B cell (primary cell): ENCODE measurements around the gene PALM. TPM values are rescaled to one million over a fixed set of nuclear protein-coding genes. Genes with fewer than 3 reads are reported as not detected.
A peak's percentile ranks its signal among the peaks of the same experiment; 100 is the strongest.

Experiments used
- ATAC-seq: fragments of 200-7000 bp; cut with Tn5 transposase; one replicate; pipeline ENCODE4 v1.10.0; 2021; ENCODE audit warnings: low read depth, mild to moderate bottlenecking, moderate number of reproducible peaks, moderate library complexity
- CTCF ChIA-PET: fragments of 350-600 bp; sonication (Branson Sonifier 250); formaldehyde crosslinking; loops from one replicate; lab custom pipeline; 2021; ENCODE audit warnings: antibody characterized with exemption, inconsistent platforms; lab: Charles Lee
- POLR2A ChIA-PET: fragments of 350-600 bp; sonication (Branson Sonifier 250); formaldehyde crosslinking; loops from one replicate; lab custom pipeline; 2021; ENCODE audit warnings: antibody characterized with exemption; lab: Charles Lee
- DNase-seq: peaks from one replicate; pipeline ENCODE4 v3.0.0; 2013
- H2AFZ ChIP-seq: 2 replicates; pipeline ENCODE4 v1.6.1; 2012; ENCODE audit warnings: mild to moderate bottlenecking, low read depth, low read length; ENCODE audit not compliant: insufficient read depth, poor library complexity, severe bottlenecking
- H3K27ac ChIP-seq, 2 donors: 1 replicate in 1 of 2; 2 replicates in 1 of 2; pipeline ENCODE4 v1.5.1; 2012 to 2013; ENCODE audit warnings: low read length in 2 of 2, mild to moderate bottlenecking in 2 of 2, moderate library complexity in 1 of 2
- H3K27me3 ChIP-seq, 4 experiments: fragments of 200-600 bp in 1 of 4; sonication (generic) in 1 of 4; replicated peaks in 1 of 4; 1 replicate in 2 of 4; 2 replicates in 2 of 4; pipeline versions ENCODE4 v1.6.1 to v1.7.0; 2013 to 2016; ENCODE audit warnings: low read length in 3 of 4, mild to moderate bottlenecking in 2 of 4, mixed read lengths in 1 of 4, moderate library complexity in 1 of 4; ENCODE audit not compliant: insufficient read depth in 4 of 4, control insufficient read depth in 3 of 4; ENCODE audit errors: control extremely low read depth in 1 of 4
- H3K36me3 ChIP-seq, 2 experiments: replicated peaks in 1 of 2; 1 replicate in 1 of 2; 2 replicates in 1 of 2; pipeline versions ENCODE4 v1.6.1 to v1.7.1; 2013; ENCODE audit warnings: low read length in 1 of 2; ENCODE audit not compliant: insufficient read depth in 2 of 2, control insufficient read depth in 1 of 2; ENCODE audit errors: control extremely low read depth in 1 of 2, extremely low read depth in 1 of 2
- H3K4me1 ChIP-seq, 2 donors: fragments of 200-600 bp in 1 of 2; sonication (generic) in 1 of 2; 1 replicate in 1 of 2; 2 replicates in 1 of 2; pipeline versions ENCODE4 v1.5.1 to v1.6.1; 2013 to 2017; ENCODE audit warnings: low read length in 2 of 2; ENCODE audit not compliant: control insufficient read depth in 2 of 2, insufficient read depth in 2 of 2
- H3K4me2 ChIP-seq: replicated peaks from 2 replicates; pipeline ENCODE3; 2012; ENCODE audit warnings: mild to moderate bottlenecking, low read depth, low read length; ENCODE audit not compliant: poor library complexity, severe bottlenecking
- H3K4me3 ChIP-seq, 5 experiments: fragments of 200-600 bp in 1 of 5; sonication (generic) in 1 of 5; 1 replicate in 3 of 5; 2 replicates in 2 of 5; pipeline versions ENCODE4 v1.5.1 to v1.7.0; 2011 to 2016; ENCODE audit warnings: low read length in 4 of 5, mild to moderate bottlenecking in 4 of 5, low read depth in 2 of 5, control low read depth in 1 of 5, moderate library complexity in 1 of 5; ENCODE audit not compliant: insufficient read depth in 1 of 5; ENCODE audit errors: control extremely low read depth in 1 of 5, extremely low read depth in 1 of 5
- H3K79me2 ChIP-seq: fragments of 200-600 bp; sonication (generic); one replicate; pipeline ENCODE4 v1.6.0; 2016; ENCODE audit warnings: low read length; ENCODE audit not compliant: control insufficient read depth, insufficient read depth
- H3K9ac ChIP-seq: fragments of 200-600 bp; sonication (generic); 2 replicates; pipeline ENCODE4 v1.6.1; 2017; ENCODE audit warnings: mild to moderate bottlenecking, low read length, moderate library complexity
- H3K9me3 ChIP-seq, 3 donors: one replicate each; pipeline versions ENCODE4 v1.6.1 to v1.7.1; 2013; ENCODE audit warnings: low read length in 2 of 3; ENCODE audit not compliant: control insufficient read depth in 2 of 3, insufficient read depth in 1 of 3; ENCODE audit errors: control extremely low read depth in 1 of 3
- H4K20me1 ChIP-seq: 2 replicates; pipeline ENCODE4 v1.6.0; 2012; ENCODE audit warnings: mild to moderate bottlenecking, low read length; ENCODE audit not compliant: insufficient read depth, control insufficient read depth, poor library complexity, severe bottlenecking
- H3K27ac Mint-ChIP-seq: one replicate; pipeline ENCODE4 v1.8.0; 2021; ENCODE audit warnings: mixed read lengths
- H3K27me3 Mint-ChIP-seq: one replicate; pipeline ENCODE4 v1.8.0; 2021; ENCODE audit warnings: mixed read lengths
- H3K4me1 Mint-ChIP-seq: one replicate; pipeline ENCODE4 v1.8.0; 2021; ENCODE audit warnings: mixed read lengths
- H3K4me3 Mint-ChIP-seq: one replicate; pipeline ENCODE4 v1.8.0; 2021; ENCODE audit warnings: mixed read lengths
- H3K9me3 Mint-ChIP-seq: one replicate; pipeline ENCODE4 v1.8.0; 2022; ENCODE audit warnings: mixed read lengths; ENCODE audit not compliant: insufficient read depth
- CTCF ChIP-seq: fragments of 200-600 bp; IDR thresholded peaks from one replicate; pipeline ENCODE4 v1.8.0; 2022; ENCODE audit warnings: antibody characterized with exemption, mild to moderate bottlenecking
- EZH2 ChIP-seq: IDR thresholded peaks from 2 replicates; pipeline ENCODE4 v1.6.1; 2012; ENCODE audit warnings: borderline replicate concordance, low read depth, mild to moderate bottlenecking, moderate library complexity, low read length; ENCODE audit not compliant: insufficient read depth, poor library complexity, severe bottlenecking
- WGBS: methylation state at CpG from one replicate; pipeline ENCODE4 v1.1.5; 2013; ENCODE audit warnings: missing lambda C conversion rate; ENCODE audit not compliant: insufficient coverage; 5-methylcytosine and 5-hydroxymethylcytosine counted together
- intact Hi-C: fragments of 100-400 bp; cut with micrococcal nuclease; formaldehyde crosslinking; loops from one replicate; pipeline ENCODE4 v1.10.0; 2022
- polyA plus RNA-seq: library from polyadenylated mRNA; depleted of rRNA; stranded (reverse); fragments of >200 nt; gene quantifications from 2 replicates; pipeline ENCODE4 v1.2.3, GENCODE V29; 2012
- total RNA-seq, 2 donors: library from RNA; stranded (reverse); fragments of 120-200 nt in 1 of 2; gene quantifications; 1 replicate in 1 of 2; 2 replicates in 1 of 2; pipeline versions ENCODE4 v1.2.3 to v1.2.4, GENCODE V29; 2013 to 2022

The PALM gene
- total and polyA plus RNA-seq, 2 donors (not counting 1 experiment from before 2014, with no cell fraction given), result 0.15 TPM; not detected in 1

DNA sequence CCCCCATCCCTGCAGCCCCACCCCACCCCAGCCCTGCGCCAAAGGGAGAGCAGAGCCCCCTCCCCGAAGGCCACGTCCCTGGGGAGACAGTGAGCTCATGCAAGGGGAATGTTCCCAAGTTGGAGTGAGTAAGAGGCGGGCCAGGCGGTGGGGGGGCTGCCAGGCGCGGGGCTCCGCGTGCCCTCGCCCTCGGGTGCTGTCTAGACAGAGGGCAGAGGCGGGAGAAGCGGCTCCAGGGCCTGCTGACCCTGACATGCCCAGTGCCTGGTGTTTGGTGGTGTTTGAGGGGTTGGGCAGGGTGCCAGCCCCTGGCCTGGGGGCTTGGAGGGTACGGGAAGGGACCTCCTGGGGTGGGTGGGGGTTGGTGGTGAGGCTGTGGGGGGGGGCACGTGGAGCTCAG, 31.5 kb upstream of the PALM start:
- TF ChIP-seq CTCF (no peak), EZH2 (no peak)
- 31% methylated on average over 13 of the region's 15 CpGs for WGBS
- no peak overlapping the region for H3K27ac ChIP-seq
- no peaks in the 10 kb centered on the region for H3K36me3 ChIP-seq
- Mint-ChIP-seq H3K27ac (no peak overlapping the region), H3K4me3 (no peak overlapping the region), H3K4me1 (peaks cover 12% of the 10 kb centered on the region), H3K9me3 (no peaks in the 10 kb centered on the region), H3K27me3 (peaks cover 14% of the 10 kb centered on the region)
- ChIA-PET POLR2A (no interaction called here), CTCF (no interaction called here)
- no peak overlapping the region for H3K4me3 ChIP-seq
- H4K20me1 ChIP-seq, result peaks cover 19% of the 10 kb centered on the region
- H2AFZ ChIP-seq, result no peak overlapping the region
- H3K4me2 ChIP-seq, result no peak overlapping the region
- H3K9ac ChIP-seq, result no peak overlapping the region
- peaks cover 13 to 26% of the 10 kb centered on the region in 2 donors for H3K4me1 ChIP-seq
- DNase-seq (peak; percentile 24), ATAC-seq (no peak)
- peaks cover 0 to 30% (median 0%) of the 10 kb centered on the region in 3 donors for H3K9me3 ChIP-seq
- no peaks in the 10 kb centered on the region for H3K79me2 ChIP-seq
- peaks cover 0 to 38% (median 12%) of the 10 kb centered on the region in 4 experiments for H3K27me3 ChIP-seq
- intact Hi-C loops, result no loop called here

DNA sequence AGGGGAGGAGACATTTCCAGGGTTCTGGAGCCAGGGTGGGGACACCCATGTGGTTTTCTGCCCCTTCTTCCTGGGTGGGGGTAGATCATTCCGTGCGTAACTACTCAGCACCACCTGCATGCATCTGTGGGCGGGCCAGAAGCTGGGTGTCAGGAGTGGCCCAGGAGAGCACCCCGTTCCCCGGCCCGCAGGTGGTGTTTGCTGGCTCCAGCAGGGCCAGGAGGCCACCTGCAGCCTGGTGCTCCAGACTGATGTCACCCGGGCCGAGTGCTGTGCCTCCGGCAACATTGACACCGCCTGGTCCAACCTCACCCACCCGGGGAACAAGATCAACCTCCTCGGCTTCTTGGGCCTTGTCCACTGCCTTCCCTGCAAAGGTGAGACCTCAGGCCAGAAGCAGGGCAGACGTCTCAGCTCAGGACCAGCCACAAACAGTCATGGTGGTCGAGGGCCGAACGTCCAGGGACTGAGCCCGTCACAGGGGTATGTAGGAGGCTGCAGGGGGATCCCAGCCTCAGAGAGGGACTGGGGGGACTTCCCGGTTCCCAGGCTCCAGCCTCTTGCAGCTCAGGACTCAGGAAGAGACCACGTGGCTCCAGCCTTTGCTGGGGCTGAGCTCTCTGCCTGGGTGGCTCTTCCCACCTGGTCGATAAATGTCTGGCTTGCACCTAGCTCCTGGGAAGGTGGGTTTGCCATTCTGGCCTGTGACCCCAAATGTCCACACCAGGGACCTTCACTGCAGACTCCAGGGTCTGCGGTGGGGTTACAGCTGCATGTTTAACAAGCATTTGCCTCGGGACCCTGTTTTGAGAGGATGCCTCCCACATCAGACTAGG, 30.9 kb upstream of the PALM start:
- peaks cover 0 to 30% (median 0%) of the 10 kb centered on the region in 3 donors for H3K9me3 ChIP-seq
- intact Hi-C loops, result no loop called here
- H2AFZ ChIP-seq, result no peak overlapping the region
- H3K9ac ChIP-seq, result no peak overlapping the region
- TF ChIP-seq CTCF, result no peak
- TF ChIP-seq EZH2, result no peak
- ChIA-PET POLR2A (interaction anchor here (0.8 kb wide), 1 partner anchor 135 kb away, joined by 6 read pairs; no protein-coding TSS in a partner anchor), CTCF (interaction anchor here (0.7 kb wide), 1 partner anchor 382 kb away, joined by 3 read pairs; no protein-coding TSS in a partner anchor)
- H3K4me1 ChIP-seq, result peaks cover 13 to 26% of the 10 kb centered on the region in 2 donors
- H3K27me3 ChIP-seq, result peaks cover 0 to 38% (median 12%) of the 10 kb centered on the region in 4 experiments
- WGBS, result 80% methylated on average over 20 of the region's 22 CpGs
- Mint-ChIP-seq H3K4me3 (no peak overlapping the region), H3K4me1 (peaks cover 12% of the 10 kb centered on the region), H3K27me3 (peaks cover 14% of the 10 kb centered on the region), H3K27ac (no peak overlapping the region), H3K9me3 (no peaks in the 10 kb centered on the region)
- ATAC-seq (no peak), DNase-seq (peak; percentile 34)
- no peaks in the 10 kb centered on the region for H3K79me2 ChIP-seq
- H3K36me3 ChIP-seq, result no peaks in the 10 kb centered on the region
- H3K4me3 ChIP-seq, result no peak overlapping the region
- H3K4me2 ChIP-seq, result no peak overlapping the region
- peaks cover 19% of the 10 kb centered on the region for H4K20me1 ChIP-seq
- no peak overlapping the region for H3K27ac ChIP-seq
